GM12878 (cell line): Measurements from ENCODE around the gene GPR107. TPM values are rescaled to one million over a fixed set of nuclear protein-coding genes. Genes with fewer than 3 reads are reported as not detected.
A peak's percentile ranks its signal among the peaks of the same experiment; 100 is the strongest.

Experiments
- ATAC-seq: fragments of 200-7000 bp; cut with Tn5 transposase; 3 replicates; pipeline ENCODE4 v1.9.1; 2020; ENCODE audit warnings: mild to moderate bottlenecking, moderate library complexity
- BruUV-seq: library from RNA; stranded (reverse); fragments of 400-500 nt; replicated peaks from 2 replicates; lab custom pipeline; 2021; lab: Mats Ljungman, UMichigan
- CTCF ChIA-PET: fragments of 300-600 bp; sonication (Branson Sonifier 250); formaldehyde crosslinking; extraction: SDS; loops from one replicate; lab custom pipeline; 2021; ENCODE audit warnings: inconsistent platforms; lab: Yijun Ruan, JAX
- POLR2A ChIA-PET: fragments of 350-600 bp; formaldehyde crosslinking; extraction: SDS; loops from one replicate; lab custom pipeline; 2021; ENCODE audit warnings: inconsistent platforms; lab: Charles Lee
- RAD21 ChIA-PET: fragments of 300-600 bp; sonication (Branson Sonifier 250); formaldehyde crosslinking; loops from one replicate; lab custom pipeline; 2023; ENCODE audit warnings: antibody characterized with exemption; ENCODE audit not compliant: unreplicated experiment; lab: Charles Lee
- SMC1A ChIA-PET: fragments of 300-600 bp; sonication (Branson Sonifier 250); formaldehyde crosslinking; loops from one replicate; lab custom pipeline; 2023; ENCODE audit not compliant: unreplicated experiment, uncharacterized antibody; lab: Charles Lee
- DNase-seq: peaks from one replicate; pipeline ENCODE4 v3.0.0-alpha.2; 2011; ENCODE audit warnings: low read depth, low spot score
- FAIRE-seq: peaks from 3 replicates; lab custom pipeline; 2011; peaks lifted over from hg19 to GRCh38; lab: Jason Lieb, UNC
- H2AFZ ChIP-seq: 2 replicates; pipeline ENCODE4 v1.6.0; 2011; ENCODE audit warnings: low read depth, low read length, control low read depth; ENCODE audit not compliant: control insufficient read depth
- H3K27ac ChIP-seq: 2 replicates; pipeline ENCODE4 v1.5.1; 2011; ENCODE audit warnings: control low read depth; ENCODE audit not compliant: control insufficient read depth, insufficient read depth
- H3K27me3 ChIP-seq, 2 experiments: replicated peaks in 1 of 2; 2 replicates each; pipeline versions ENCODE4 v1.6.0 to v1.6.1; 2011; ENCODE audit warnings: low read length in 1 of 2; ENCODE audit not compliant: control insufficient read depth in 2 of 2, insufficient read depth in 2 of 2
- H3K36me3 ChIP-seq, 2 experiments: 2 replicates each; pipeline ENCODE4 v1.5.1; 2011; ENCODE audit warnings: low read length in 1 of 2; ENCODE audit not compliant: control insufficient read depth in 2 of 2, insufficient read depth in 2 of 2
- H3K4me1 ChIP-seq: 2 replicates; pipeline ENCODE4 v1.6.1; 2011; ENCODE audit warnings: mild to moderate bottlenecking, low read length, moderate library complexity, mixed read lengths; ENCODE audit not compliant: control insufficient read depth, insufficient read depth
- H3K4me2 ChIP-seq: 2 replicates; pipeline ENCODE4 v1.6.0; 2011; ENCODE audit warnings: control low read depth; ENCODE audit not compliant: control insufficient read depth, insufficient read depth
- H3K4me3 ChIP-seq: fragments of 200-600 bp; sonication (generic); 2 replicates; pipeline ENCODE4 v1.5.1; 2016
- H3K79me2 ChIP-seq: 2 replicates; pipeline ENCODE4 v1.6.0; 2011; ENCODE audit warnings: low read length; ENCODE audit not compliant: control insufficient read depth, insufficient read depth
- H3K9ac ChIP-seq: 2 replicates; pipeline ENCODE4 v1.8.0; 2011; ENCODE audit warnings: low read length, control low read depth, mixed read lengths; ENCODE audit not compliant: control insufficient read depth, insufficient read depth
- H3K9me3 ChIP-seq: replicated peaks from 3 replicates; pipeline ENCODE4 v1.5.1; 2011; ENCODE audit warnings: mild to moderate bottlenecking, low read length; ENCODE audit not compliant: control insufficient read depth, insufficient read depth
- H4K20me1 ChIP-seq: 2 replicates; pipeline ENCODE4 v1.6.0; 2011; ENCODE audit not compliant: control insufficient read depth, insufficient read depth
- ATF3 ChIP-seq: IDR thresholded peaks from 2 replicates; pipeline ENCODE4 v1.6.1; 2011; ENCODE audit warnings: low read depth, mild to moderate bottlenecking, low read length, moderate library complexity, borderline replicate concordance; ENCODE audit errors: extremely low read depth
- BACH1 ChIP-seq: fragments of 450-650 bp; IDR thresholded peaks from 2 replicates; pipeline ENCODE4 v1.6.1; 2017; ENCODE audit warnings: mild to moderate bottlenecking, borderline replicate concordance
- BCLAF1 ChIP-seq: fragments of 450-650 bp; IDR thresholded peaks from 2 replicates; pipeline ENCODE4 v1.6.1; 2017; ENCODE audit warnings: antibody characterized with exemption, mild to moderate bottlenecking, moderate library complexity
- CHD2 ChIP-seq: IDR thresholded peaks from 2 replicates; pipeline ENCODE4 v1.6.1; 2011; ENCODE audit warnings: low read depth, low read length, improper control_type of control experiment, borderline replicate concordance
- HDAC6 ChIP-seq: fragments of 200-600 bp; sonication (generic); IDR thresholded peaks from one replicate; pipeline ENCODE4 v1.8.0; 2017; ENCODE audit warnings: antibody characterized with exemption; ENCODE audit not compliant: unreplicated experiment
- HDGF ChIP-seq: fragments of 450-650 bp; IDR thresholded peaks from 2 replicates; pipeline ENCODE4 v1.6.1; 2016; ENCODE audit warnings: antibody characterized with exemption
- MTA2 ChIP-seq: fragments of 450-650 bp; IDR thresholded peaks from 2 replicates; pipeline ENCODE4 v1.6.1; 2016; ENCODE audit warnings: low read depth, mild to moderate bottlenecking, moderate library complexity
- POU2F2 ChIP-seq: IDR thresholded peaks from 3 replicates; pipeline ENCODE4 v1.6.1; 2011; ENCODE audit warnings: low read depth, mild to moderate bottlenecking, low read length, borderline replicate concordance
- RAD51 ChIP-seq: fragments of 450-650 bp; IDR thresholded peaks from 2 replicates; pipeline ENCODE4 v1.6.1; 2016; ENCODE audit warnings: moderate library complexity, mild to moderate bottlenecking, inconsistent platforms
- RBBP5 ChIP-seq: fragments of 200-600 bp; sonication (generic); conservative IDR thresholded peaks from 2 replicates; pipeline ENCODE4 v1.6.1; 2016
- RELA ChIP-seq: fragments of 450-650 bp; IDR thresholded peaks from 2 replicates; pipeline ENCODE4 v1.8.0; 2014; ENCODE audit warnings: borderline replicate concordance; ENCODE audit not compliant: partially characterized antibody
- TCF12 ChIP-seq: IDR thresholded peaks from 2 replicates; pipeline ENCODE4 v1.6.1; 2011; ENCODE audit warnings: low read depth, mild to moderate bottlenecking, low read length
- WGBS: methylation state at CpG from one replicate; pipeline ENCODE4 v1.1.6; 2016; ENCODE audit warnings: low lambda C conversion rate; ENCODE audit not compliant: insufficient replicate concordance, insufficient coverage; ENCODE audit errors: missing lambda C conversion rate; 5-methylcytosine and 5-hydroxymethylcytosine counted together
- in situ Hi-C: fragments of 300-500 bp; cut with MboI; formaldehyde crosslinking; loops from 9 replicates; pipeline ENCODE4 v1.14.3; 2018; ENCODE audit warnings: mixed read lengths
- intact Hi-C: fragments of 100-400 bp; cut with micrococcal nuclease; formaldehyde crosslinking; loops from one replicate; pipeline ENCODE4 v1.14.2; 2022; ENCODE audit not compliant: unreplicated experiment
- polyA plus RNA-seq, 11 experiments: library from polyadenylated mRNA; depleted of rRNA in 4 of 11; unstranded in 6 of 11; stranded (reverse) in 5 of 11; fragments of >200 nt; fragmentation: Nextera tagmentation in 4 of 11; fragmentation: Illumina TruSeq in 1 of 11; extraction: Ambion mirVana in 4 of 11; extraction: Trizol in 1 of 11; gene quantifications; 1 replicate in 1 of 11; 2 replicates in 10 of 11; pipeline versions ENCODE4 v1.2.1 to v1.2.3, GENCODE V29; 2011 to 2016; ENCODE audit warnings: inconsistent platforms in 2 of 11, missing spikeins in 2 of 11, low read depth in 1 of 11
- total RNA-seq, 4 experiments: library from RNA; depleted of rRNA in 3 of 4; stranded (reverse); fragments of >200 nt in 3 of 4; fragmentation: Illumina TruSeq in 1 of 4; extraction: Trizol in 1 of 4; gene quantifications; 2 replicates each; pipeline versions ENCODE4 v1.2.1 to v1.2.3, GENCODE V29; 2013 to 2021

The GPR107 gene
- total and polyA plus RNA-seq, 10 of the 15 experiments (the other 5 are each of a cell fraction or from before 2014, with no cell fraction given): 2.7 to 21.4 (median 10.6) TPM

GRCh38 chr9:130126721-130127433, 73.2 kb downstream of the GPR107 start:
- no peaks in the 10 kb centered on the region for H4K20me1 ChIP-seq
- no peak overlapping the region for H3K27ac ChIP-seq
- no peak overlapping the region for H3K9ac ChIP-seq
- DNase-seq: no peak
- H2AFZ ChIP-seq: no peak overlapping the region
- FAIRE-seq: no peak
- TF ChIP-seq BACH1 (no peak), HDAC6 (no peak), TCF12 (no peak), RAD51 (no peak)
- H3K27me3 ChIP-seq: no peaks in the 10 kb centered on the region
- CTCF ChIA-PET: interaction anchor here (1.8 to 2.4 kb wide), 2 partner anchors 19 to 20 kb away, joined by 10 to 12 read pairs; no protein-coding TSS in a partner anchor
- no peaks in the 10 kb centered on the region for H3K79me2 ChIP-seq
- H3K4me1 ChIP-seq: peaks cover 28% of the 10 kb centered on the region
- intact Hi-C loops: loop anchor here (5.0 kb wide), 1 partner anchor 115 kb away; no protein-coding TSS in a partner anchor
- in situ Hi-C loops: no loop called here
- SMC1A ChIA-PET: interaction anchor here (3.6 kb wide), 1 partner anchor 11 kb away, joined by 10 read pairs; no protein-coding TSS in a partner anchor
- no peak for ATAC-seq
- 47% methylated on average over 4 of the region's 4 CpGs for WGBS
- H3K4me2 ChIP-seq: no peak overlapping the region
- H3K4me3 ChIP-seq: no peak overlapping the region
- RAD21 ChIA-PET: interaction anchor here (0.7 to 3.3 kb wide), 2 partner anchors 20 to 91 kb away, joined by 3 to 22 read pairs; no protein-coding TSS in a partner anchor
- no TSS peak for BruUV-seq
- H3K9me3 ChIP-seq: no peaks in the 10 kb centered on the region
- POLR2A ChIA-PET: interaction anchor here (0.7 kb wide), 1 partner anchor 18 kb away, joined by 3 read pairs; no protein-coding TSS in a partner anchor
- H3K36me3 ChIP-seq: peaks cover 0 to 7% of the 10 kb centered on the region in 2 experiments; a peak in 2 of 4 replicates

- ChIA-PET CTCF (interaction anchor here (0.8 to 1.8 kb wide), 6 partner anchors 12 to 240 kb away, joined by 3 to 10 read pairs (median 3); no protein-coding TSS in a partner anchor), SMC1A (interaction anchor here (0.6 to 3.6 kb wide), 8 partner anchors 12 to 243 kb away, joined by 3 to 10 read pairs (median 3); no protein-coding TSS in a partner anchor), POLR2A (interaction anchor here (0.6 to 1.0 kb wide), 3 partner anchors 15 to 75 kb away, joined by 3 to 5 read pairs (median 4); no protein-coding TSS in a partner anchor), RAD21 (interaction anchor here (0.8 to 3.3 kb wide), 5 partner anchors 21 to 187 kb away, joined by 3 to 22 read pairs (median 4); no protein-coding TSS in a partner anchor)
- ATAC-seq: peak; percentile 85
- peak overlapping the region; percentile 70 for H3K9ac ChIP-seq
- peak; percentile 74 for FAIRE-seq
- in situ Hi-C loops: no loop called here
- peak overlapping the region; percentile 77 for H3K4me2 ChIP-seq
- no peaks in the 10 kb centered on the region for H3K9me3 ChIP-seq
- H3K4me3 ChIP-seq: peak overlapping the region; percentile 4; the same call in 1 of the 2 replicates
- intact Hi-C loops: loop anchor here (5.0 kb wide), 1 partner anchor 114 kb away; no protein-coding TSS in a partner anchor
- H3K79me2 ChIP-seq: no peaks in the 10 kb centered on the region
- 2% methylated on average over 6 of the region's 6 CpGs for WGBS
- peaks cover 21% of the 10 kb centered on the region for H3K4me1 ChIP-seq
- peaks cover 0 to 7% of the 10 kb centered on the region in 2 experiments; a peak in 2 of 4 replicates for H3K36me3 ChIP-seq
- BruUV-seq: TSS peak; percentile 99
- H3K27me3 ChIP-seq: no peaks in the 10 kb centered on the region
- DNase-seq: peak; percentile 66
- H2AFZ ChIP-seq: peak overlapping the region; percentile 9; the same call in 1 of the 2 replicates
- no peaks in the 10 kb centered on the region for H4K20me1 ChIP-seq
- H3K27ac ChIP-seq: peak overlapping the region; percentile 94
- TF ChIP-seq RELA (no peak), POU2F2 (peak; percentile 47; the same call in 1 of the 3 replicates), MTA2 (no peak), RBBP5 (no peak), HDGF (no peak), BCLAF1 (no peak), ATF3 (no peak), CHD2 (no peak)
Observed at GRCh38 chr9:130128251-130128650, 74.5 kb downstream of the GPR107 start.
